GM12878 (cell line): ENCODE results near the gene SMARCC1.

Experiments
- CHD4 ChIP-seq: fragments of 200-600 bp; sonication (generic); IDR thresholded peaks from 2 replicates; pipeline ENCODE4 v1.6.1; 2016; ENCODE audit warnings: mild to moderate bottlenecking
- EZH2 ChIP-seq: IDR thresholded peaks from 2 replicates; pipeline ENCODE4 v1.6.1; 2012; ENCODE audit warnings: low read depth, mild to moderate bottlenecking, control low read depth, inconsistent platforms, low read length, borderline replicate concordance; ENCODE audit not compliant: control insufficient read depth
- IKZF1 ChIP-seq: fragments of 450-650 bp; conservative IDR thresholded peaks from 2 replicates; pipeline ENCODE4 v1.6.1; 2017; ENCODE audit warnings: antibody characterized with exemption, mild to moderate bottlenecking
- MAX ChIP-seq: IDR thresholded peaks from 2 replicates; pipeline ENCODE4 v1.6.1; 2012; ENCODE audit warnings: low read depth, low read length, improper control_type of control experiment
- NFYB ChIP-seq: IDR thresholded peaks from 2 replicates; pipeline ENCODE4 v1.6.1; 2011; ENCODE audit warnings: low read depth, mild to moderate bottlenecking, low read length, improper control_type of control experiment, moderate library complexity; ENCODE audit not compliant: insufficient read depth
- POLR2A ChIP-seq: IDR thresholded peaks from 2 replicates; pipeline ENCODE4 v1.6.1; 2011; ENCODE audit warnings: low read depth, mild to moderate bottlenecking, low read length
- POLR2AphosphoS5 ChIP-seq: IDR thresholded peaks from 2 replicates; pipeline ENCODE4 v1.6.1; 2011; ENCODE audit warnings: mild to moderate bottlenecking, low read length, inconsistent platforms
- TCF7 ChIP-seq: IDR thresholded peaks from 2 replicates; pipeline ENCODE4 v1.6.1; 2014; ENCODE audit warnings: antibody characterized with exemption, borderline replicate concordance
- TF ChIP-seq, protein P1 (sequence below): fragments of 450-650 bp; formaldehyde crosslinking; IDR thresholded peaks from 2 replicates; pipeline ENCODE4 v1.5.0; 2022; ENCODE audit warnings: mild to moderate bottlenecking, missing genetic modification characterization
- TF ChIP-seq, protein P2 (sequence below), 3 experiments: IDR thresholded peaks in 2 of 3; conservative IDR thresholded peaks in 1 of 3; 2 replicates each; pipeline ENCODE4 v1.5.1; 2011; ENCODE audit warnings: low read depth in 3 of 3, low read length in 3 of 3, mild to moderate bottlenecking in 3 of 3, control low read depth in 2 of 3, moderate library complexity in 2 of 3, inconsistent platforms in 1 of 3, mixed read lengths in 1 of 3; ENCODE audit not compliant: control insufficient read depth in 2 of 3, insufficient read depth in 1 of 3; ENCODE audit errors: extremely low read depth in 1 of 3
- TF ChIP-seq, protein P3 (sequence below): IDR thresholded peaks from 2 replicates; pipeline ENCODE4 v1.6.1; 2012; ENCODE audit warnings: mild to moderate bottlenecking, low read depth, low read length

- TF ChIP-seq, protein P1, sequence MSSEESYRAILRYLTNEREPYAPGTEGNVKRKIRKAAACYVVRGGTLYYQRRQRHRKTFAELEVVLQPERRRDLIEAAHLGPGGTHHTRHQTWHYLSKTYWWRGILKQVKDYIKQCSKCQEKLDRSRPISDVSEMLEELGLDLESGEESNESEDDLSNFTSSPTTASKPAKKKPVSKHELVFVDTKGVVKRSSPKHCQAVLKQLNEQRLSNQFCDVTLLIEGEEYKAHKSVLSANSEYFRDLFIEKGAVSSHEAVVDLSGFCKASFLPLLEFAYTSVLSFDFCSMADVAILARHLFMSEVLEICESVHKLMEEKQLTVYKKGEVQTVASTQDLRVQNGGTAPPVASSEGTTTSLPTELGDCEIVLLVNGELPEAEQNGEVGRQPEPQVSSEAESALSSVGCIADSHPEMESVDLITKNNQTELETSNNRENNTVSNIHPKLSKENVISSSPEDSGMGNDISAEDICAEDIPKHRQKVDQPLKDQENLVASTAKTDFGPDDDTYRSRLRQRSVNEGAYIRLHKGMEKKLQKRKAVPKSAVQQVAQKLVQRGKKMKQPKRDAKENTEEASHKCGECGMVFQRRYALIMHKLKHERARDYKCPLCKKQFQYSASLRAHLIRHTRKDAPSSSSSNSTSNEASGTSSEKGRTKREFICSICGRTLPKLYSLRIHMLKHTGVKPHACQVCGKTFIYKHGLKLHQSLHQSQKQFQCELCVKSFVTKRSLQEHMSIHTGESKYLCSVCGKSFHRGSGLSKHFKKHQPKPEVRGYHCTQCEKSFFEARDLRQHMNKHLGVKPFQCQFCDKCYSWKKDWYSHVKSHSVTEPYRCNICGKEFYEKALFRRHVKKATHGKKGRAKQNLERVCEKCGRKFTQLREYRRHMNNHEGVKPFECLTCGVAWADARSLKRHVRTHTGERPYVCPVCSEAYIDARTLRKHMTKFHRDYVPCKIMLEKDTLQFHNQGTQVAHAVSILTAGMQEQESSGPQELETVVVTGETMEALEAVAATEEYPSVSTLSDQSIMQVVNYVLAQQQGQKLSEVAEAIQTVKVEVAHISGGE (CRISPR knock-in tag), result no peak
- TF ChIP-seq POLR2A, result no peak
- no peak for TF ChIP-seq TCF7
- TF ChIP-seq EZH2, result no peak
- TF ChIP-seq NFYB, result no peak
- TF ChIP-seq, protein P2, sequence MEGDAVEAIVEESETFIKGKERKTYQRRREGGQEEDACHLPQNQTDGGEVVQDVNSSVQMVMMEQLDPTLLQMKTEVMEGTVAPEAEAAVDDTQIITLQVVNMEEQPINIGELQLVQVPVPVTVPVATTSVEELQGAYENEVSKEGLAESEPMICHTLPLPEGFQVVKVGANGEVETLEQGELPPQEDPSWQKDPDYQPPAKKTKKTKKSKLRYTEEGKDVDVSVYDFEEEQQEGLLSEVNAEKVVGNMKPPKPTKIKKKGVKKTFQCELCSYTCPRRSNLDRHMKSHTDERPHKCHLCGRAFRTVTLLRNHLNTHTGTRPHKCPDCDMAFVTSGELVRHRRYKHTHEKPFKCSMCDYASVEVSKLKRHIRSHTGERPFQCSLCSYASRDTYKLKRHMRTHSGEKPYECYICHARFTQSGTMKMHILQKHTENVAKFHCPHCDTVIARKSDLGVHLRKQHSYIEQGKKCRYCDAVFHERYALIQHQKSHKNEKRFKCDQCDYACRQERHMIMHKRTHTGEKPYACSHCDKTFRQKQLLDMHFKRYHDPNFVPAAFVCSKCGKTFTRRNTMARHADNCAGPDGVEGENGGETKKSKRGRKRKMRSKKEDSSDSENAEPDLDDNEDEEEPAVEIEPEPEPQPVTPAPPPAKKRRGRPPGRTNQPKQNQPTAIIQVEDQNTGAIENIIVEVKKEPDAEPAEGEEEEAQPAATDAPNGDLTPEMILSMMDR (IDR thresholded peaks at IDR 0.05 in 2 of 3, conservative IDR thresholded peaks at IDR 0.05 in 1 of 3; ENCODE audit: control insufficient read depth in 2 of 3, extremely low read depth in 1 of 3, insufficient read depth in 1 of 3, low read depth in 3 of 3, low read length in 3 of 3), result no peak
- TF ChIP-seq, protein P3, sequence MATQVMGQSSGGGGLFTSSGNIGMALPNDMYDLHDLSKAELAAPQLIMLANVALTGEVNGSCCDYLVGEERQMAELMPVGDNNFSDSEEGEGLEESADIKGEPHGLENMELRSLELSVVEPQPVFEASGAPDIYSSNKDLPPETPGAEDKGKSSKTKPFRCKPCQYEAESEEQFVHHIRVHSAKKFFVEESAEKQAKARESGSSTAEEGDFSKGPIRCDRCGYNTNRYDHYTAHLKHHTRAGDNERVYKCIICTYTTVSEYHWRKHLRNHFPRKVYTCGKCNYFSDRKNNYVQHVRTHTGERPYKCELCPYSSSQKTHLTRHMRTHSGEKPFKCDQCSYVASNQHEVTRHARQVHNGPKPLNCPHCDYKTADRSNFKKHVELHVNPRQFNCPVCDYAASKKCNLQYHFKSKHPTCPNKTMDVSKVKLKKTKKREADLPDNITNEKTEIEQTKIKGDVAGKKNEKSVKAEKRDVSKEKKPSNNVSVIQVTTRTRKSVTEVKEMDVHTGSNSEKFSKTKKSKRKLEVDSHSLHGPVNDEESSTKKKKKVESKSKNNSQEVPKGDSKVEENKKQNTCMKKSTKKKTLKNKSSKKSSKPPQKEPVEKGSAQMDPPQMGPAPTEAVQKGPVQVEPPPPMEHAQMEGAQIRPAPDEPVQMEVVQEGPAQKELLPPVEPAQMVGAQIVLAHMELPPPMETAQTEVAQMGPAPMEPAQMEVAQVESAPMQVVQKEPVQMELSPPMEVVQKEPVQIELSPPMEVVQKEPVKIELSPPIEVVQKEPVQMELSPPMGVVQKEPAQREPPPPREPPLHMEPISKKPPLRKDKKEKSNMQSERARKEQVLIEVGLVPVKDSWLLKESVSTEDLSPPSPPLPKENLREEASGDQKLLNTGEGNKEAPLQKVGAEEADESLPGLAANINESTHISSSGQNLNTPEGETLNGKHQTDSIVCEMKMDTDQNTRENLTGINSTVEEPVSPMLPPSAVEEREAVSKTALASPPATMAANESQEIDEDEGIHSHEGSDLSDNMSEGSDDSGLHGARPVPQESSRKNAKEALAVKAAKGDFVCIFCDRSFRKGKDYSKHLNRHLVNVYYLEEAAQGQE, result no peak
- TF ChIP-seq MAX, result no peak
- no peak for TF ChIP-seq POLR2AphosphoS5
- TF ChIP-seq CHD4, result no peak
- TF ChIP-seq IKZF1, result no peak
These were observed 191.5 kb downstream of the SMARCC1 start for GRCh38 chr3:47590216-47590615.
